ENCODE measurements around the gene PANK1.

DNA sequence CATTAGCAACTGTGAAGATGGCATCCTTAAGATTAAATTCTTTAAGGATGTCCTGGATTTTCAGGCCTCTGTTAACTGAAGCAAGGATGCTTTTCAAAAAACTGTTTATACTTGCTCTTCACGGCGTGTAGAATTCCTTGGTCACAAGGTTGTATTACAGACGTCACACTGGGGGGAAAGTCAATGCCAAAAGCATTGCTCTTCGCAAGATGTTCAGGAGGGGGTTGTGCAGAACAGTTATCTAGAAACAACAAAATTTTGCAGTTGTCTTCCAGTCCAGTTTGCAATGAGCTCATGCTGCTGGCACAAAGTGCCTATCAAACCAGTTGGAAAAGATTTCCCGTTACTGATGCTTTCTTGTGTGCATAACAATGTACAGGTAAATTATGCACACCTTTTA, 48.1 kb upstream of the PANK1 start:
- TF ChIP-seq EP300 (IDR thresholded peaks at IDR 0.05; ENCODE audit: borderline replicate concordance) (no peak), YY1 (IDR thresholded peaks at IDR 0.05; ENCODE audit: low read depth) (no peak), EGR1 (IDR thresholded peaks at IDR 0.05) (no peak), CREB1 (IDR thresholded peaks at IDR 0.05; ENCODE audit: low read depth) (no peak)
- TF ChIP-seq, protein P1, sequence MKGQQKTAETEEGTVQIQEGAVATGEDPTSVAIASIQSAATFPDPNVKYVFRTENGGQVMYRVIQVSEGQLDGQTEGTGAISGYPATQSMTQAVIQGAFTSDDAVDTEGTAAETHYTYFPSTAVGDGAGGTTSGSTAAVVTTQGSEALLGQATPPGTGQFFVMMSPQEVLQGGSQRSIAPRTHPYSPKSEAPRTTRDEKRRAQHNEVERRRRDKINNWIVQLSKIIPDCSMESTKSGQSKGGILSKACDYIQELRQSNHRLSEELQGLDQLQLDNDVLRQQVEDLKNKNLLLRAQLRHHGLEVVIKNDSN (IDR thresholded peaks at IDR 0.05) = no peak
